H7 (cell line): Measurements from ENCODE around the gene TNFSF13. TPM values are rescaled to one million over a fixed set of nuclear protein-coding genes. Genes with fewer than 3 reads are reported as not detected.

ENCODE experiments used
- DNase-seq: peaks from one replicate; pipeline ENCODE4 v3.0.0; 2012
- H3K27me3 ChIP-seq: 2 replicates; pipeline ENCODE4 v1.6.0; 2011; ENCODE audit warnings: mild to moderate bottlenecking, low read length; ENCODE audit not compliant: control insufficient read depth, insufficient read depth
- H3K36me3 ChIP-seq: replicated peaks from 2 replicates; pipeline ENCODE4 v1.5.1; 2011; ENCODE audit warnings: low read length; ENCODE audit not compliant: control insufficient read depth, insufficient read depth
- H3K4me3 ChIP-seq: 2 replicates; pipeline ENCODE4 v1.5.1; 2011; ENCODE audit warnings: low read depth, mild to moderate bottlenecking, control low read depth, low read length, moderate library complexity; ENCODE audit not compliant: insufficient read depth
- total RNA-seq: library from RNA; depleted of rRNA; stranded (reverse); fragments of >200 nt; shearing (Covaris generic); gene quantifications from 2 replicates; pipeline ENCODE4 v1.2.3, GENCODE V29; 2014

Gene TNFSF13
- total RNA-seq, 1 experiment from 2014 or later: 0.94 TPM

DNA sequence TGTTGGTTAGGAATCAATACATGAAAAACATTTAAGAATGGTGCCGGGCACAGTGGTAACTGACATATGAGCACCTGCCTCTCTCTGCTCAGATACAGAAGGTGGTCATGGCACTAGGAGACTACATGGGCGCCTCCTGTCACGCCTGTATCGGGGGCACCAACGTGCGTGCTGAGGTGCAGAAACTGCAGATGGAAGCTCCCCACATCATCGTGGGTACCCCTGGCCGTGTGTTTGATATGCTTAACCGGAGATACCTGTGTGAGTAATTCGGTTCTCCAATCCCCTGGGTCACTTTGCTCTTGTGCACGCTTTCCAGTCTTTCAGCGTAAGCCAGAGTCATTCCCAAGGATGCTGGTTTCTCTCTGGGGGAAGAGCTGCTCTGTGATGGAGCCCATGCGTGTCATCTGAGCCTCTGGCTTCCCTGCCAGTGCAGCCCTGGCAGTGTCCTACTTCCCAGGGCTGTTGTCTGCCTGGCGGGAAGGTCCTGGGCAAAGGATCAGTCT, 17.9 kb downstream of the TNFSF13 start:
- Histone ChIP-seq H3K36me3 (peaks cover 43% of the 10 kb centered on the region), H3K4me3 (no peak overlapping the region), H3K27me3 (no peaks in the 10 kb centered on the region)
- no peak for DNase-seq

DNA sequence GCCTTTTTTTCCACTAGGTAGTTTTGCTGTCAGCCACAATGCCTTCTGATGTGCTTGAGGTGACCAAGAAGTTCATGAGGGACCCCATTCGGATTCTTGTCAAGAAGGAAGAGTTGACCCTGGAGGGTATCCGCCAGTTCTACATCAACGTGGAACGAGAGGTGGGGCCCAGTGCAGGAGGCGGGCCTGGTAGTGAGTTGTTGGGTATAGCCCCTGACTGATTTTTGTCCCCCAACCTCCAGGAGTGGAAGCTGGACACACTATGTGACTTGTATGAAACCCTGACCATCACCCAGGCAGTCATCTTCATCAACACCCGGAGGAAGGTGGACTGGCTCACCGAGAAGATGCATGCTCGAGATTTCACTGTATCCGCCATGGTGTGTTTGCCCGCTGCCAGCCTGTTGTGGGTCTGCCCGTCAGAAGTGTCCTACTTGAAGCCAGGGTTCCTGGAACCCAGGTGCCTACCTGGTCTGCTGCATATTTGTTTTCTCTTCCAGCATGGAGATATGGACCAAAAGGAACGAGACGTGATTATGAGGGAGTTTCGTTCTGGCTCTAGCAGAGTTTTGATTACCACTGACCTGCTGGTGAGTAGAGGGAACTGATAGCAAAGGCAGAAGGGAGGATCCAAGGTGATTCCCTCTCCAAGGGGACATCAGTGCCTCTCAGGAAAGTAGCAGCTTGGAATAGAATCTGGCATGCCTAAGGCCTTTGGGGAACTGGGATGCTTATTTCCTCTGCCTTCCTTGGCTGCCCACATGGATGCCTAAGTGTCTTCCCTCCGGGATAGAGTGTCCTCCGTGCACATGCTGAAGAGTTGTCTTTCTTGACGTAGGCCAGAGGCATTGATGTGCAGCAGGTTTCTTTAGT, 19.0 kb downstream of the TNFSF13 start:
- Histone ChIP-seq H3K4me3 (no peak overlapping the region), H3K27me3 (no peaks in the 10 kb centered on the region), H3K36me3 (peaks cover 45% of the 10 kb centered on the region)
- DNase-seq: no peak

DNA sequence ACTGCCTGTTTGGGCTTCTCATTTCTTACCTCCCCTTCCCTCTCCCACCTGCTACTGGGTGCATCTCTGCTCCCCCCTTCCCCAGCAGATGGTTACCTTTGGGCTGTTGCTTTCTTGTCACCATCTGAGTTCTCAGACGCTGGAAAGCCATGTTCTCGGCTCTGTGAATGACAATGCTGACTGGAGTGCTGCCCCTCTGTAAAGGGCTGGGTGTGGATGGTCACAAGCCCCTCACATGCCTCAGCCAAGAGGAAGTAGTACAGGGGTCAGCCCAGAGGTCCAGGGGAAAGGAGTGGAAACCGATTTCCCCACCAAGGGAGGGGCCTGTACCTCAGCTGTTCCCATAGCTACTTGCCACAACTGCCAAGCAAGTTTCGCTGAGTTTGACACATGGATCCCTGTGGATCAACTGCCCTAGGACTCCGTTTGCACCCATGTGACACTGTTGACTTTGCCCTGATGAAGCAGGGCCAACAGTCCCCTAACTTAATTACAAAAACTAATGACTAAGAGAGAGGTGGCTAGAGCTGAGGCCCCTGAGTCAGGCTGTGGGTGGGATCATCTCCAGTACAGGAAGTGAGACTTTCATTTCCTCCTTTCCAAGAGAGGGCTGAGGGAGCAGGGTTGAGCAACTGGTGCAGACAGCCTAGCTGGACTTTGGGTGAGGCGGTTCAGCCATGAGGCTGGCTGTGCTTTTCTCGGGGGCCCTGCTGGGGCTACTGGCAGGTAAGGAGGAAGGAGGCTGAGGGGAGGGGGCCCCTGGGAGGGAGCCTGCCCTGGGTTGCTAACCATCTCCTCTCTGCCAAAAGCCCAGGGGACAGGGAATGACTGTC, 20.7 kb downstream of the TNFSF13 start, which contains the start of gene CD68:
CD68 (plus strand) TSS at position 638 of the 833 bp plus-strand sequence; CDS start at position 678, 40 bp downstream.
- Histone ChIP-seq H3K36me3 (peaks cover 42% of the 10 kb centered on the region), H3K27me3 (no peaks in the 10 kb centered on the region), H3K4me3 (no peak within 1 kb of the TSS)
- peak; percentile 83 for DNase-seq

DNA sequence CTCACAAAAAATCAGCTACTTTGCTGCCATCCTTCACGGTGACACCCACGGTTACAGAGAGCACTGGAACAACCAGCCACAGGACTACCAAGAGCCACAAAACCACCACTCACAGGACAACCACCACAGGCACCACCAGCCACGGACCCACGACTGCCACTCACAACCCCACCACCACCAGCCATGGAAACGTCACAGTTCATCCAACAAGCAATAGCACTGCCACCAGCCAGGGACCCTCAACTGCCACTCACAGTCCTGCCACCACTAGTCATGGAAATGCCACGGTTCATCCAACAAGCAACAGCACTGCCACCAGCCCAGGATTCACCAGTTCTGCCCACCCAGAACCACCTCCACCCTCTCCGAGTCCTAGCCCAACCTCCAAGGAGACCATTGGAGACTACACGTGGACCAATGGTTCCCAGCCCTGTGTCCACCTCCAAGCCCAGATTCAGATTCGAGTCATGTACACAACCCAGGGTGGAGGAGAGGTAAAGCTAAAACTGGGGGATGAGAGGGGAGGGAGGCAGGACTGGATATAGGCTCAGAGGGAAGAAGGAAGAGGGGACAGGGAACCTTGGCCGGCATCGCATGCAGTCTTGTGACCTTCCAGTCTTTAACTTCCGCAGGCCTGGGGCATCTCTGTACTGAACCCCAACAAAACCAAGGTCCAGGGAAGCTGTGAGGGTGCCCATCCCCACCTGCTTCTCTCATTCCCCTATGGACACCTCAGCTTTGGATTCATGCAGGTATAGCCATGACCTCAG, 21.5 kb downstream of the TNFSF13 start:
- H3K36me3 ChIP-seq: peaks cover 34% of the 10 kb centered on the region
- no peaks in the 10 kb centered on the region for H3K27me3 ChIP-seq
- H3K4me3 ChIP-seq: no peak overlapping the region
- DNase-seq: no peak

DNA sequence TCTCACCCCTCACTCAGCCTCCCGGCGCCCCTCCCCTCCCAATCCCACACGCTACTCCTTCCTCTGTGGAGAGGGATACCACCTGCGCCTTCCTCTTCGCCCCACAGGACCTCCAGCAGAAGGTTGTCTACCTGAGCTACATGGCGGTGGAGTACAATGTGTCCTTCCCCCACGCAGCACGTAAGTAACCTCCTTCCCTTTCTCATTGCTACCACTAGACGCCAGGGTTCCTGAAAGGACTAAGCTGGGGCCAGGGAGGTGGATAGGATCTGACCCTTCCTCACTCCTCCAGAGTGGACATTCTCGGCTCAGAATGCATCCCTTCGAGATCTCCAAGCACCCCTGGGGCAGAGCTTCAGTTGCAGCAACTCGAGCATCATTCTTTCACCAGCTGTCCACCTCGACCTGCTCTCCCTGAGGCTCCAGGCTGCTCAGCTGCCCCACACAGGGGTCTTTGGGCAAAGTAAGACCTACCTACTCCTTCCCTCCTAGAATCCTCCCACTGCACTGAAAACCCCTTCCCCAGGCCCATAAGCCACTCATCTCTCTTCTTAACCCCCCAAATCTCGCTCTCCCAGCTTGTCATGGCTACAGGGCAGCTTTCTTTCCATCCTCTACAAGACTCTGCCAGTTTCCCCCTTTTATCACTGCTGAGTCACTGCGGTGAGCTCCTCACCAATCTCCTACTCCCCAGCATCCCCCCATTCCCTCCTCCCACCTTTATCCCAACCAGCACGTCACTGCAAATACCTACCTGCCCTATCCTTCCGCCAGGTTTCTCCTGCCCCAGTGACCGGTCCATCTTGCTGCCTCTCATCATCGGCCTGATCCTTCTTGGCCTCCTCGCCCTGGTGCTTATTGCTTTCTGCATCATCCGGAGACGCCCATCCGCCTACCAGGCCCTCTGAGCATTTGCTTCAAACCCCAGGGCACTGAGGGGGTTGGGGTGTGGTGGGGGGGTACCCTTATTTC, 22.3 kb downstream of the TNFSF13 start:
- peak; percentile 44 for DNase-seq
- H3K27me3 ChIP-seq: no peaks in the 10 kb centered on the region
- no peak overlapping the region for H3K4me3 ChIP-seq

DNA sequence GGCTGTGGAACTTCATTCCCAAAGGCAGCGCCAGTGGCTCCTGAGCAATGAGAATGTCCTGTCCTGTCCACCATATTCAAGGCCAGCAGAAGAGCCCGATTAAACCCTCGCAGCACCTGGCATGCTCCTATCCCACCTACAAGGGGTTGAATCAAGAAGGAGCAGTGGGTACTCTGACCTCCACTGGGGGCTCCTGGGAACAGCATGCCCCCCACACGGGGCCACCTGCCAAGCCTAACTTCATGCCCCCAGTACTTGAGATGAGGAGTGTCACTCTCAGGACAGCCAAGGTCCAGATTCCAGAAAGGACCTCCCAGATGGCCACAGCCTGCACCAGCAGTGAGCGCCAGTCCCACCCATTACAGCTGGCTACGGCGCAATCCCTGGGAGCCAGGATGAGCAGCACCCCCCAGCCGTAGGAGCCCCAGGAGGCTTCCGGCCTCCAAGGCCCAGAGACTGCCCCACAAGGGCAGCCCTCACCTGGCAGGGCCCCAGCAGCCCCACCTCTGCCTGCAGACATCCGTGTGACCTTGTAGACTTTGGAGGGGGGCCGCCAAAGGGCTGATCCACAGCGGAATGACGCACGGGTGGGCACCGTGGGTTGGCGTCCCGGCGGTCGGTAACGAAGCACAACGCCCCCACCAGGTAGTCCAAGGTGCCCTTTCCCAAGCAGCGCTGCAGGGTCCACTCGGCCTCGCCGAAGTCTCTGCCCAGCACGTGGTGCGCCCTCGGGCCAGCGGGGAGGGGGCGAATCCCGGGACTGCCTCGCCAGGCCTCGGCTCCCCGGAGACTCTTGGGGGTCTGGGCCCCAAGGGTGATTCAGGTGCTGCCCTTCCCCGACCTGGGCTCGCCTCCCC, 24.1 kb downstream of the TNFSF13 start:
- peak; percentile 78 for DNase-seq
- no peaks in the 10 kb centered on the region for H3K27me3 ChIP-seq
- peaks cover 12% of the 10 kb centered on the region for H3K36me3 ChIP-seq
- H3K4me3 ChIP-seq: peak overlapping the region; percentile 70

More for the DNA sequence above, 22.3 kb downstream of the TNFSF13 start:
- H3K36me3 ChIP-seq: peaks cover 25% of the 10 kb centered on the region

DNA sequence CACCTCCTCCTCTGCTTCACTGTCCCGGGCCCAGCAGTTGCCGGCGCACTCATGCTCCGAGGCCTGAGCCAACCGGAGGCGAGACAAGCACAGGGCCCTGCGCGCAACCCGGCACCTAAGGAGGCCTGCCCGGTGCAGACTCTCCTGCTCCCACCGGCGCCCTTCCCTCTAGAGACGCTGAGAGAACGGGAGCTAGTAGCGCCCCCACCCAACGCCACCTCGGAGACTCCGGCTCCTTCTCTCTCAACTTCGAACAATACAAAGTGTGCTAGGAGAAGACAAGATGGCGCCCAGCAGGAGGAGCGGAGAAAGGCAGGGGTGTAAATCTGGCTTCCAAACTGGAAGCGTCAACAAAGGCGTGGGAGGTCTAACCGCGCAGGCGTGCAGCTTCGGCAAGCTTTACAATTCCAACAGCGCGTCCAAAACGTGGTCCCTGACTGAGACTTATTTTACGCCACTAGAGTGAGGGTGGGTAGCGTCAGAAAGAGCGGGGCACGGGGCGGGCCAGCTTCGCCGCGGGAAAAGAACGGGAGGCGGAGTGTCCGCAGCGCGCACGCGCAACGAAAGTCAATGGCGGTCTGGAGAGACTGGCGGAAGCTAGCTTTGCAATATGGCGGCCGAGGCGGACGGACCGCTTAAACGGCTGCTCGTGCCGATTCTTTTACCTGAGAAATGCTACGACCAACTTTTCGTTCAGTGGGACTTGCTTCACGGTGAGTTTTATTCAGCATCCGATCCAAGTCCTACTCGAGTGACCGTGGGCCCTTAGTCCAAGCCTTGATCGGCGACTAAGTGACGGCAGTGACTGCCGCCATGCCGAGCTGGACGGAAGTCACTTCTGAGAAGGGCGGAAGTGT, 24.9 kb downstream of the TNFSF13 start, which contains the start of gene MPDU1:
MPDU1 (plus strand) TSS at position 600 of the 857 bp plus-strand sequence; CDS start at position 611, 11 bp downstream.
- Histone ChIP-seq H3K4me3 (peak within 1 kb of the TSS; percentile 70), H3K36me3 (peaks cover 7% of the 10 kb centered on the region), H3K27me3 (no peaks in the 10 kb centered on the region)
- peak; percentile 95 for DNase-seq

DNA sequence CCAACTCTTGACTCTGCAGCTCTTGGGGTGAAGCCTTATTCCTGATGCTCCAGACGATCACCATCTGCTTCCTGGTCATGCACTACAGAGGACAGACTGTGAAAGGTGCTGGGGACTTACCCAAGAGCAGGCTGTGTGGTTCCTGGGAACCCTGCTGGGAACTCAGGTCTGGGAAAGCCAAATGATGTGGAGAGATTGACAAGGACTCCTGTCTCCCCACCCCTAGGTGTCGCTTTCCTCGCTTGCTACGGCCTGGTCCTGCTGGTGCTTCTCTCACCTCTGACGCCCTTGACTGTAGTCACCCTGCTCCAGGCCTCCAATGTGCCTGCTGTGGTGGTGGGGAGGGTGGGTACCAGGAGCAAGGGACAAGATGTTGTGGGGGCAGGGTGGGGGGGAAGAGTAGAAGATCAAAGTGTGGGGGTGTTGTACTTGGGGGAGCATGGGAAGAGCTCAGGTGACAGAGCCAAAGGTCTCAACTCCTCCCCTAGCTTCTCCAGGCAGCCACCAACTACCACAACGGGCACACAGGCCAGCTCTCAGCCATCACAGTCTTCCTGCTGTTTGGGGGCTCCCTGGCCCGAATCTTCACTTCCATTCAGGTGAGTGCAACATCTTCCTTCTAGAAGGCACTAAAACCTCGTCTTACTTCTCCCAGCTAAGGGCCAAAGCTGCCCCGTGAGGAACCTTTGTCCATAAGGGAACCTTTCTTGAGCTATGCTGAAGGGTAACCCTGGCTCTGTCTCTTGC, 28.3 kb downstream of the TNFSF13 start:
- Histone ChIP-seq H3K4me3 (no peak overlapping the region), H3K27me3 (no peaks in the 10 kb centered on the region), H3K36me3 (peaks cover 5% of the 10 kb centered on the region)
- peak; percentile 67 for DNase-seq

DNA sequence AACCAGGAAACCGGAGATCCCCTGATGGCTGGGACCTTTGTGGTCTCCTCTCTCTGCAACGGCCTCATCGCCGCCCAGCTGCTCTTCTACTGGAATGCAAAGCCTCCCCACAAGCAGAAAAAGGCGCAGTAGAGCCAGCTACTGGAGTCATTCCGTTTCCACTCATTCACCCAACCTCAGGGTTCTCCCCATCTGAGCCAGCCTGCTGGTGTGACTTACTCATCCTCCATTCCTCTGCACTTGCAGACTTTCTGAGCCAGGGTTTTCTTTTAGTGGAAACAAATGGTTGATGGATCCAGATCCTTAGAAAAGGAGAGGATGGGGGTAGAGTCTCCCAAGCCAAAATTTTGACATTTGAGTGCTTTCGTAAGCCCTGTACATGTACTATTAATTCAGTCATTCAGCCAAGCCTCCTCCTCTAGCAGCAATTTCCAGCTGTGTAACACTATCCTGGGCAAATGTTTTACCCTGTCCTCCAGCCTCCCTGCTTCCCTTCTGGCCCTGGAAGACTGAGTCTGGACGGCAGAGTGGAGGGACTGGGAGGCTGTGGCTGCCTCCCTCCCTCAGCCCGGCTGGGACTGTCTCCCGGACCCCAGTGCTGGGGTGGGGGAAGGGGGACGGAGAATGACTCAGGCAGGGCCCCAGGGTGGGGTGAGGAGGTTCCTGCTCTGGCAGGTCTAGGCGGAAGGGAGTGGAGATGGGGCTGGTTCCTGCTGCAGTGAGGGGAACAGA, 29.0 kb downstream of the TNFSF13 start:
- no peak for DNase-seq
- H3K27me3 ChIP-seq: no peaks in the 10 kb centered on the region
- H3K4me3 ChIP-seq: no peak overlapping the region
- H3K36me3 ChIP-seq: peaks cover 3% of the 10 kb centered on the region

DNA sequence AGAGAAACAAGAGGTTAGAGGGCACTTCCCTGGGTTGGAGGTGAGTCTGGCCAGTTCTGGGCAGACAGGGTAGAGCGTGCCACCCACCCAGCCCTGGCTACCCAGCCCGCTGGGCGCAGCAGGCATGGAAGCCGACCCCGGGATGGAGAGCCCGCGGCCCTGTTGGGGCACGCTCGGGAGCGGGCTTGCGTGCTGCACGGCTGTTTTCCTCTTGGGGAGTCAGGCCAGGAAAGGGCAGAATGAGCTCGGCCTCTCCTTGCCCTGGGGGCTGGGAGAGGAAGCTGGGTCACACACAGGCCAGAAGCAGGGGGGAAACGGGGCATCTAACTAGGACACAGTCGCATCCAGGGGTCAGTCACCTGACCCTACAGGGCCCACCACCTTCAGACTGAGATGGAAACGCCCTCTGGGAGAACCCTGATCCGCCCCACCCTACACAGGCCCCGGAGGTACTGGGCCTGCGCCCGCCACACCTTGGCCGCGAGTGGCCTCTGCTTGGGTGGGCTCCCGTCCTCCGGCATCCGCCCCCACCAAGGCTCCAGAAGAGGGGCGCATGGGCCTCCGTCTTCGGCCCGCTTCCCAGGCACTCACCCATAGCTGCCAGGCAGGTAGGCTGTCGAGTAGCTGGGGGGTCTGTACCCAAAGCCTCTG, 30.1 kb downstream of the TNFSF13 start:
- DNase-seq: no peak
- peak overlapping the region; percentile 76 for H3K4me3 ChIP-seq
- no peaks in the 10 kb centered on the region for H3K27me3 ChIP-seq
- peaks cover 12% of the 10 kb centered on the region for H3K36me3 ChIP-seq
